Measurements from ENCODE around the gene PAFAH2.

Gene PAFAH2

DNA sequence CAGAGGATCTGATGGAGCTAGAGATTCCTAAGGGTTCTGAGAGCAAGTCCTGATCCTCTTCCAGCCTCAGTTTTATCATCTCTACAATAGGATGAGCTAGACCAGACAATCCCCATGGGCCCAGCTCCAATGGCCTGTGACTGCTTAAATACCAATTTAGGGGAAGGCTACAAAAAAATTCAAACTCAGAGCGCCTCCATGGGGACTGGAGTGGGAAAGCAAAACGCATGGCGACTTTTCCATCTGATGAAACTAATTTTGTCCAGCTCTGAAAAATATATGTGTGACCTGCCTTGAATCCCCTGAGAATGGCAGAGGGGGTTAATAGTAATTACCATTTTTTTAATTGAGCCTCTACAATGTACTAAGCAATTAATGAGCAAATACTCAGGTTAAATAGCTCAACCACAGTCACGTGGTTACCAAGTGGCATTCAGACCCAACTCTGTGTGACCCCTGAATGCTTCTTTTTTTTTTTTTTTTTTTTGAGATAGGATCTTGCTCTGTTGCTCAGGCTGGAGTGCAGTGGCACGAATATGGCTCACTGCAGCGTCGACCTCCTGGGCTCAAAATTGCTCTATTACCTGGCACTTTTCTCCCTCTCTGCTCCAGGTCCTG lies 32.1 kb upstream of the PAFAH2 start:
- no peak for FAIRE-seq

DNA sequence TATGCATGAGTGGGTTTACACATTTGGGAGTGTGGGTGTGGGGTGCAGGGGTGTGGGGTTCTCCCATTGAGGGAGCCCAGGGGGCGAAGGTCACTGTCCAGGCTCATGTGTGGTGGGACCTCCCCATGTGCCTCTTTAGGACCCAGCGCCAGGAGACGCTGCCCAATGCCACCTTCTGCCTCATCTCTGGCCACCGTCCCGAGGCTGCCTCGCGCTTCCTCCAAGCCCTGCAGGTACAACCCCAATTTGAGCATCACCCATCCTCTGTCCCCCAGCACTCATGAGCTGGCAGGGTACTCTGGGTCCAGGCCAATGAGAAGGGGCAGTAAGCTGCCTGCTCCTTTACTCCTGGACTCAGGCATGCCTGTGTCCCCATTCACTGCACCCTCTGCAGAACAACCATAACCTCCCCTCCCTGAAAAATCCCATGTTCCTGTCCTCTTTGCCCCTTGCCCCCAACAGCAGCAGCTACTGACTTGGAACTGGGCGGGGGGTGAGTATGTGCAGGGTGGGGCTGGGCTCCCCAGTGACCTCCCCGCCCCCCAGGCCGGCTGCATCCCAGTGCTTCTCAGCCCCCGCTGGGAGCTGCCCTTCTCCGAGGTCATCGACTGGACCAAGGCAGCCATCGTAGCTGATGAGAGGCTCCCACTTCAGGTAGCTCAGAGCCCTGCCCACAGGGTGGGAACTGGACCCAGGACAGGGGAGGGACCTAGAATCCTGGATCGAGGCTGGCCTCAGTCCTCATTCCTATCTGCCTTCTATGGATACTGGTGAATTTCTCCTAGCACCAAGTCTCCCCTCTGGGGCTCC lies 31.4 kb upstream of the PAFAH2 start:
- no peak for FAIRE-seq

DNA sequence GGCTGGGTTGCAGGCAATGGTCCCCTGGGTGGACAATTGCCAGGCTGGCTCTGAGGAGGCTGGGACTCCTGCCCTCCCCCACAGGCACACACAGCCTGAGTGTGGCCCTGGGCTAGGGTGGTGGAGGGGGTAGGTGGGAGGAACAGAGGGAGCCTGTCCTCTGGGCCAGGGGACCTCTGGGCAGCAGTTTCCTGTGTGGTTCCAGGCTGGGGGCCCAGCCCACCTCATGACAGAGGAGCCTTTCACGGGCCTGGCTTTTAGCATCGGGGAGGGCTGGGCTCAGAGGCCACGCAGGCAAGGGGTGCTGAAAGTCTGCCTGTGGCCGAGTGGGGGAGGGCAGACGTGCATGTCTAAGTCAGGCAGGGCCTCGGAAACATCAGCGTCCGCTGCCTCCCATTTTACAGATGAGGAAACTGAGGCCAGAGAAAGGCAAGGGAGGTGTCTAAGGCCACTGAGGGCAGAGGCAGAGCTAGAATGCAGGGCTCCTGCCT lies 30.7 kb upstream of the PAFAH2 start:
- FAIRE-seq, result no peak

DNA sequence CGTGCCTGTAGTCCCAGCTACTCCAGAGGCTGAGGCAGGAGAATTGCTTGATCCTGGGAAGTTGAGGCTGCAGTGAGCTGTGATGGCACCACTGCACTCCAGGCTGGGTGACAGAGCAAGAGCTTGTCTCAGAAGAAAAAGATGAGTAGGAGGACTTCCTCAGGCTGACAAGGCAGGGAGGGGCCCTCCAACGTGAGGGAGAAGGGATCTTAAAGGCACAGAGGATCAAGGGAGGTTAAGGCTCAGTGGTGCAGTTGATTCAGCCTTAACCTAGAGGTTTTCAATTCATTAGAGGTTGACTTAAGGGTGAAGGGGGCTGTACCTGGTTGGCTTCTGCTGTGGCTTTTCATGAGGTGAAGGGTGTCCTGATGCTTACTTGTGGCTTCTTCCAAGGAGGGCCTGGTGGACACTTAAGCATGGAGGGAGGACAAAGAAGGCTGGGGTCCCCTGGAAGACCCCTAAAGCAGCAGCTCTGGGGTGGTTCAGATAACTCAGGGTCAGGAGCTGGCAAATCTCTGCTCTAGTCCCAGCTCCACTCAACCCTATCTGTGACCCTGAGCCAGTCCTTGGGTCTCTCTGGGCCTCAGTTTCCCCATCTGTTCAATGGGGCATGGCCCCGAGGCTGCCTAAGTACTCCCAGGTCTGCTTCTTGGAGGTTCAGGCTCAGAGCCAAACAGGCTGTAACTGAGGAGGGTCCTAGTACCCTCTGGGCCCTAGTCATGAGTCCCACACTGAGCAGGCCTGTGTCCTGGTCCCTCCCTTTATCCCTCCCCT lies 30.0 kb upstream of the PAFAH2 start:
- no peak for FAIRE-seq

DNA sequence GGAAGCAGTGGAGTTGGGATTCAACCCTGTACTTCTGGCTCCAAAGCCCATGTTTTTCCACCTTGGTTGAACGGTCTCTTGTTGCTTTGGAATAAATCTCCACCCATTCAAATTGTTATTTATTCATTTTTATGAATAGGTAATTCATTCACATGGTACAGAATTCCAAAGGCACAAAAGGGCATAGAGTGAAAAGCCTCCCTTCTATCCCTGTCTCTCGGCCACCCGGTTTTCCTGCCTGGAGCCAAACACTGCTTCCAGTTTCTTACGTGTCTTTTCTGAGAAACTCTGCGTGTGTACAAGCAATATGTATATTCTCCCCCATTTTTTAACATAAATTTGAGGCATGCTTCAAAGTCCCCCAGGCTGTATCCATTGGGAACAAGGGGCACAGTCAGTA lies 27.7 kb upstream of the PAFAH2 start:
- FAIRE-seq, result no peak

DNA sequence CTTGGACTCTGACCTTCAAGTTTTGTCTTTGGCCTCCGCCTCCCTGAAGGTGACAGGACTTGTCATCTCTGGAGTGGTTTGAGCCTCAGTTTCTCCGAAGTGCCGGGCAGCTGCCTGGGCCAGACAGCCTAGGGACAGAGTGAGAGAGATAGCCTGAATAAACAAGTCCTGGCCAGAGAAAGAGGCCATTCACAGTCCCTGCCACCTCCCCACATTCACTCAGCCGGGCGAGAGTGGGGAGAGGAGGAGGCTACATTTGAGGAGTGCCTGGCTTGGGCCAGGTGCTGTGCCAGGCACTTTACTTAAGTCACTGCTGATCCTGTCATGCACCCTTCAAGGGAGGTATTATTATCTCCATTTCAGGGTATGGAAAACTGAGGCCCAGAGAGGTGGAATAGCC lies 27.2 kb upstream of the PAFAH2 start:
- FAIRE-seq, result no peak

DNA sequence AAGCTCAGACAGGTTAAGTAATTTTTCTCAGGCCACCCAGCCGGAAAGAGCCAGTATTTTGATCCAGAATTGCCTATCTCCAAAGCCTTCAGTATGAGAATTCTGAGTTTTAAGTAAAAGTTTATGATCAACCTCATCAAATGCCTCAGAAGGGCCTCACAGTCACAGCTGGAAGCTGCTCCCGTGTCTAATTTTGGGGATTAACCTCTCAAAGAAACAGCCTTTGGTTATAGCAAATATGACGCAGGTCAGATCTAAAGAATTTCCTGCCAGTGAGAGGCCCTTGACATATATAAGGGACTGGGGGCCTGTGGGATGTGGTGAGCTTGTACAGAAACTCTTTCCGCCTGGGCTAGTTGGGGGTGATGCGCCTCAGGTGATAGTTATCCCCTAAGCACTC lies 26.0 kb upstream of the PAFAH2 start:
- FAIRE-seq, result no peak

DNA sequence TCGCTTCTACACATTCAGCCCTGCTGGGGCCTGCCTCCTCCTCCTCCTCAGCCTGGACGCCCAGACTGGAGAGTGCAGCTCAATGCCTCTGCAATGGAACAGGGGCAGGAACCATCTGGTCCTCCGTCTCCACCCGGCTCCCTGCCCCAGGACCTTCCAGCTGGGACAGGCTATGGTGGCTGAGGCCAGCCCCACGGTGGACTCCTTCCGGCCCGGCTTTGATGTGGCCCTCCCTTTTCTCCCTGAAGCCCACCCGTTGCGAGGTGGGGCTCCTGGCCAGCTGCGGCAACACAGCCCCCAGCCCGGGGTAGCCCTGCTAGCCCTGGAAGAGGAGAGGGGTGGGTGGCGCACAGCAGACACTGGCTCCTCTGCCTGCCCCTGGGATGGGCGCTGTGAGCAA lies 25.1 kb upstream of the PAFAH2 start:
- FAIRE-seq, result no peak

DNA sequence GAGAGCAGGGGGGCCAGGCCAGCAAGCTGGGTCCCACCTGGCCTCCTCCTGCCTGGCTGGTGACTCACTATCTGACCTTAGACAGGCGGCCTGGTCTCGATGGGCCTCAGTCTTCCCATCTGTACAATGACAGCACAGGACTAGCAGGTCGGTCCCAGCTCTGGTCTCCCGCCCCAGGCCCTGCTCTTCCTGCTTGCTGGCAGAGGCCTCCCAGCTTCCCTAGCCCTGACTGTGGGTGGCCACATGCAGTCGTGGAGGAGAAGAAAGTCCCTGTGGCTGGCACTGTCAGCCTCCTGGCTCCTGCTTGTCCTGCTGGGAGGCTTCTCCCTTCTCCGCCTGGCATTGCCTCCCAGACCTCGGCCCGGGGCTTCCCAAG lies 24.5 kb upstream of the PAFAH2 start:
- FAIRE-seq, result no peak

DNA sequence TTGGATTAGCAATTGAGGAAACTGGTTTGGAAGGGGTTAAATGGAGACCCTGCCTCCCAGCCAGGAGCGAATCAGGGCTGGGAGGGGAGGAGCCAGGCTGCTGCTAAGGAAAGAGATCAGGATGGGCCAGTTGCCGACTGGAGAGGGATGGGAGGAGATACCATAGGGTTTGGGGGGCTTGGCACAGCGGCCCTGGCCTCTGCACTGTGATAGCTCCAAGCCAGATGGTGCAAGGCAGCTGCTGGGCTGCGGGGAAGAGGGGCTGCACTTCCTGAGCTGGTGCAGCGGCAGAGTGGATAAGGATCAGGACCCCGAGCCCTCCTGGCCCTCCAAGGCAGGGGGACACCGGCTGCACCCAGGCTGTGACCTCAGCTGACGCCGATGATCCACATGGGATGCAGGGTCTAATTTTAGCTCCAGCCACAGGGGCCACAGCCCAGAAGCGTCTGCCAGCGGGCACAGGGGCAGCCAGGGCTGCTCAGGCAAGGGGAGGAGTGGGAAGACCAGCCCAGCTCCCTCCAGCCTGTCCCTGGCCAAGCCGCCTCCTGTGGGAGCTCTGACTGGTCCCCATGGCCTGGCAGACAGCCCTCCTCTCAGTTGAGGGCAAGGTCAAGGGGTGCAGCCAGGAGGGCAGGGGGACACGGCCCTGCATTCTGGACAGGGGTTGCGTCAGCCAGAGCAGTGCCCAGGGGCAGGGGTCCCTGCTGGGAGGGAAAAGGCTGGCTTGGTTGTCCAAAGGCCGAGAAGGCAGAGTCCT lies 24.0 kb upstream of the PAFAH2 start, which contains the start of gene EXTL1:
TSS of gene EXTL1 (plus strand) at position 129 of the 757 bp plus-strand sequence. CDS start 872 bp downstream, outside the sequence.
- peak; percentile 33 for FAIRE-seq

DNA sequence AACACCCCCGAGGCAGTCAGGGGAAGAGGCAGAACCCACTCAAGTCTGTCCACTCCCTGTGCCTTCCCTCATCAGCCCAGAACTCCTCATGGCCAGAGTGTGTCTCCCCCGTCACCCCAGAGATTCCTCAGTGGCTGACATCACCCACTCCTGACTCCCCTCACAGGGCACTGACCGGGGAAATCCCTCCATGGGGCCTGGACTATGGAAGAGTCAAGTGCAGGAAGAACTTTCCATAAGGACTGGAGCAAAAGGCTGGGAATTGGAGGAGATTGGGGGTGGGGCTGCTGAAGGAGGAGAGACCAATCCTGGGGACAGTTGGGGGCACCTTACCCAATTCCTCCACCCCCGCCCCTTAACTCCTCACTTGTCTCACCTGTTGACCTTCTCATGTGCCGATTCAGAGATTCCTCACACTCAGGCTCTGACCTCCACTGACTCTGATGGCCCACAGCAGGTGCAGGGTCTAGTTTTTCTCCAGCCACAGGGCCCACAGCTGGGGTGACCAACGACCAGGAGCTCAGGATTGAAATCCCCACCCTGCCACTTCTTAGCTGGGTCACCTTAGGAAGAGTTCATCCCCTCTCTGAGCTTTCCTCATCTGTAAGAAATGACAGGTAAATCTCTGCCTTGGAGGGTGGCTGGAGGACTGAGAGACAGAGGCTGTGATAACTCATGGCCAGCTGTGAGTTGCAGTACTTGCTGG lies 23.2 kb upstream of the PAFAH2 start:
- FAIRE-seq, result no peak

DNA sequence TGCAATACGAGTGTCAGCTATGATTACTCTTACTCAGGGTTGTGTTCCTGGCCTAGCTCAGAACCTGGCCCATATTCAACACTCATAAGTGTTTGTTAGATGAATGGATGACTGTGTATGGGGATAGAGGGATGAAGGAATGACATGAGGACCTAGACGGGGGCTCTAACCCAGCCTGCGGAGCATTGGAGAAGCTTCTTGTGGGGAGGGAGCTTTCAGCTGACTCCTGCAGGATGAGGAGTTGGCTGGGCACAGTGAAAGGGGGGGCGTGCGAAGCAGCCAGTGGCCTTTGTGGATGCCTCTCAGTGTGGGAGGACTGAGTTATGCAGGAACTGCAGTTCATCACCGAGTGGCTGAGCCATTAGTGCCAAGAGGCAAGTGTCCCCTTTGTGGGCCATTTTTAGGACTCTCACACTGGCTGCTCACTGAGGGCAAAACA lies 22.5 kb upstream of the PAFAH2 start:
- no peak for FAIRE-seq

DNA sequence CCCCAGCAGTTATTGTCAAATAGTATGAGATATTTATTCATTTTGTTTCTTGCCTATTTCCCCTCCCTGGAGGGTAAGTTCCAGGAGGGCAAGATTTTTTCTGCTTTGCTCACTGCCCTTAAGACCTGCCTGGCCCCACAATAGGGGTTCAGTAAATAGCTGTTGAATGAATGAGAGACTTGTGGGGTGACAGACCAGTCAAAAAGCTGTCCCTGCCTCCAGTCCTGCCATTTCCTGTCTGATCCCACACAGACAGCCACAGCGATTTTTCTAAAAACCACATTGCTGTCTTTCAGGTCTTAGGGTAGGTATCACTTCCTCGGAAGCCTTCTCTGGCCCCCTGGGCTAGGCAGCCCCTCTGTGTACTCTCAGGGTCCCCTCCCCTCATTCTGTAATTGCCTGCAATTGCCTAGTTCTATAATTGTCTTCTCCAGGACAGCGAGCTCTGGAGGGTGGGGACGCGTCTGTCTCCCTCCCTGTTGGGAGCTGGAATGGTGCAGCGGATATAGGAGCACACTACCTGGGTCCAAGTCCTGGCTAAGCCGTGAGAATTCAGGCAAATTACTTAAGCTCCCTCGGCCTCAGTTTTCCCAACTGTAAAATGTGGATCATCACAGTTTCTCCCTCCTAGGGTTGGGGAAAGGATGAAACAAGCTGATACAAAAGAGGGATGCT lies 21.9 kb upstream of the PAFAH2 start:
- no peak for FAIRE-seq

DNA sequence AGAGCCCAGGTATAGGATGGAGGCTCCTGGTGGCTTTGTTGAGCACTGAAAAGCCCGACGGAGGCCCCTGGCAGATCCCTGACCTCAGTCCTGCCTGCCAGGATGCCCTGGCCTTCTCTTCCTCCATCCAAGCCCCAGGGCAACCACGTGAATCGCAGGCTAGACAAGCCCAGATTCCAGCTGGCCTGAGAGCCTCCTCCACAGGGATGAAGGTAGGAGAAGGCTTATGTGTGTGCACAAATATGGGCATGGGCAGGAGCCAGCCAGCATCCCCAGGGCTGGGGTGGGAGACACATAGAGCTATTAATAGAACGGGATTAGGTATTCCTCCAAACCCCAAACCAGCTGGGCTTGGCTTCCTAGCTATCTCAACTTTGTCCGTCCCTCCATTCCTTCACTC lies 19.7 kb upstream of the PAFAH2 start:
- no peak for FAIRE-seq

DNA sequence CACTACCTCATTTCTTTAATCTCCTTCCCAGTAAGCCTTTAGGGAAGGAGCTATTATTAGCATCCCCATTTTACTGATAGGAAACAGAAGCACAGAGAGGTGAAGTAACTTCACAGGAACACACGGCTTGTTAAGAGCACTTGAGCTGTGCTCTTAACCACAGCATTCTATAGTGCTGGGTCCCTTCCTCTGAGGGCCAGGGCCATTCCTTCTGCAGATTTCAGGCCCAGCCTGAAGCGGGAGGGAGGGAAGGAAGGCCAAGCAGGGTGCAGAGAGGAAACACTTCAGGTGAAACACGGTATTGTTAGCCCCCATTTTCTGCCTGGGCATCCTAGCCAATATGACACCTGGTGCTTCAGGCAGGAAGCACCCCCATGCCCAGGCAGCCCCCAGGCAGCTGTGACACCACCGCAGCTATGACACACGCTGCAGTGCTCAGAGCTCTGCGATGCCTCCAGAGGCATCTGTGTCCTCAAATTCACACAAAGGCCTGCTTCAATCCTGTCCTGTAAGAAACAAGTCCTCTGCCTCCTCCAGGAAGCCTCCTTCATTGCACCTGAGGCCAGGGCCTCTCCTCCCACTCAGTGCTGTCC lies 19.2 kb upstream of the PAFAH2 start:
- FAIRE-seq, result no peak

DNA sequence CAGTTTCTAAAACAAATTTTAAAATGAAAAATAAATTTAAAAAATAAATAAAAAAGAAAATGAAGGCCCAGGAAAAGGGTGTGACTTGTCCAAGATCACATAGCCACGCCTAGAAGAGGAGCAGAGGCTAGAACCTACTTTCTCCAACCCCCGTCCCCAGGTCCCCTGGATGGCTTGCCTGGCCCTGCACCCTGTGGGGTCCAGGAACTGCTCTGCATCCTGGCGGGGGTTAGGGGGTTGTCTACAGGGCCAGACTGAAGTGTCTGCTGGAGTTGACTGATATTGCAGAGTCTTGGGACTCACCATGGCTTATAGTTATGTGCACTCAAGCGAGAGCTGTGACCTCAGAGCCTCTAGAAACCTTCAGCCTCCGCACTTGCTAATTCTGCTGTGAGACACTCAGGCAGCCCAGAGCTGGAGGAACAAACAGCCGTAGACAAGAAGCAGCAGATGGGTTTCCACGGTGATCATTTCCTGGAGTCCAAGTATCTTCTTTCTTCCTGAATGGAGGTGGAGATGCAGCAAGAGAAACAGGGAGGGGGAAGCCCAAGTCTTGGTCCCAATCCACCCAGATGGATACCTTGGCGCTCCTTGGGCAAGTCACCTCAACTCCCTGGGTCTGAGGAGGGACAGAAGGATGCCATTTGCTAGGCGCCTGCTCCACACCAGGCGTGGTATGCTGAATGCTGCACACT lies 18.5 kb upstream of the PAFAH2 start:
- FAIRE-seq, result no peak

DNA sequence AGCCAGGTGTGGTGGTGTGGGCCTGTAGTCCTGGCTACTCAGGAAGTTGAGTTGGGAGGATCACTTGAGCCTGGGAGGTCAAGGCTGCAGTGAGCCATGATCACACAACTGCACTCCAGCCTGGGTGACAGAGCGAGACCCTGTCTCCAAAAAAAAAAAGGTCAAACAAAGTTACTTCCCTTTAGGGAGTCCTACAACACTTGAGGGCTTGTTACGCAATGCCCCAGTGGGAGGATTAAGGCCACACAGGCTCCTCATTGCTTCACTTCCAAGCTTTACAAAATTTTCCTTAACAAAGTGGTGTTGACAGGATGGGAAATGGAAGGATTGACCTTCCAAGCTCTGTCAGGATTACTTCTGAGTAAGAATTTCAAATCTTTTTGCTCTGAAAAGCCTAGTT lies 17.5 kb upstream of the PAFAH2 start:
- no peak for FAIRE-seq

DNA sequence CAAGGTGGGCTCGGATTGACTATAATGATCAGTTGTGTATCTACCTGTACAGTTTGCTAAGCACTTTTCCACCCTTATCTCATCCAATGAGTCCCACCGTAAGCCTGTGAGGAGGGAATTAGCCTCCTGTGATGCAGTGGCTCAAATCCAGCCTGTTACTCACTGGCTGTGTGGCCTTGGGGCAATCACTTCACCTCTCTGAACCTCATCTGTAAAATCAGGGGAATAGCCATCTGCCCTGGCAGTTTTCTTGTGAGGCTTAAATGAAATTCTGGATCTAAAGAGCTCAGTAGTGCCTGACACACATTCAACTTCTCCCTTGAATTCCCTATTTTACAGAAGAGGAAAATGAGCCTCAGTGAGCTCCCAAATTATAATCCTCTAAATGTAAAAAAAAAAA lies 16.3 kb upstream of the PAFAH2 start:
- FAIRE-seq, result no peak

DNA sequence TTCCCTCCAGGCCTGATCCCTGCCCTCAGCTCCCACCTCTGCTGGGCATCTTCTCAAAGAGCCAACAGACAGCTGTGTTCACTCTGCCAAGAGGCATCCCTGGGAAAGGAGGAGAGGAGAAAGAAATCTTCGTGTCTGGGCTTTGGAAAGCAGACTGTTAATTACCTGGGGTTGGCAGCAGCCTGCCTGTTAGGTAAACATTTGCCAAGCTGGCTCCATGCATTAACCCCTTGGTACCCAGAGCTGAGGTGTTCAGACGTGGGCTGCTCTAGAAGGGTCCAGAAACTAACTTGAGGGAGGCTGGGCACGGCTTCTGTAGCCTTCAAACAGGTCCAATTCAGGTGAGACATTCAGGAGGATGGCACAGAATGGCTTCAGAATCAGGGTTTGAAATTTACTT lies 15.0 kb upstream of the PAFAH2 start:
- FAIRE-seq, result no peak

DNA sequence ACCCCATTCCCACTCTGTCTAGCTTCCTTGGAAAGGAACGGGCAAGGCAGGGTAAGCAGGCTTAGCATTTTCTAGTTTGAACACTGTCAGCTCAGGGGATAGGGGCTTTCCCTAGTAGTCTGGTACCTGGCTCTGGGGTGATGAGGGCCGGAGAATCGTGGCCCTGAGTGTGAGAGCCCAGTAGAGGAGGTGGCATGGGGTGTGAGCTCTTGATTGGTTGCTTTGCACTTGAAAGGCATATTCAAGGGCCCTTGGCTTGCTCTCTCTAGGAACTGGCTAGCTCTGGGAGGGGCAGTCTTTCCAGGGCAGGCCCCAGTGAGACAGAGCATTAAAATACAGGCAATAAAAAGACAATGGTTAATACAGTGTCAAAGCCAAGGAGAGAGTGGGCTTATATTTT lies 13.0 kb upstream of the PAFAH2 start:
- no peak for FAIRE-seq
